COLO829 (cell line): ENCODE measurements around the gene MIGA2.
"Not testable (repeated sequence)": the region's sequence is repeated elsewhere in the genome, so short reads cannot be mapped to it uniquely, and the experiment has no call there.

Experiments used
- DNase-seq: peaks from one replicate; pipeline ENCODE4 v3.0.0; 2012; ENCODE audit warnings: low spot score

The MIGA2 gene

DNA sequence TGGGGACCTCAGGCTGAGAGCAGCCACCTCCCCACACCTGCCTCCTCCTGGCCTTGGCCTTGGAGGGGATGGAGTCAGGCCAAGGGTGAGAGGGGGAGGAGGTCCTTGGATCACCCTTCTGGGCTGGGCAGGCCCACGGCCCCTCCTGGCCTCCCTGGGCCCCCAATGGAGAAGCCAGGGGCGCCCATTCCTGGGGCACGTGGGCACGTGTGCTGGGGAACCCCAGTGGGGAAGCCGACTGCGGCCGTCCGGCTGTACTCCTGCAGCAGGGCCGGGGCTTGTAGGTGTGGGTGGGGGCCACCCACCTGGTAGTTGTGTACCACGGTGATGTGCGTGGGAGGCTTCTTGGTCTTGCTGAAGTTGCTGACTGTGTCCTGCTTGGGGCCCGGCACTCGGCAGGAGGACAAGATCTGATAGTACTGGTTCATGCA is 65.7 kb downstream of the MIGA2 start:
- DNase-seq, result no peak

DNA sequence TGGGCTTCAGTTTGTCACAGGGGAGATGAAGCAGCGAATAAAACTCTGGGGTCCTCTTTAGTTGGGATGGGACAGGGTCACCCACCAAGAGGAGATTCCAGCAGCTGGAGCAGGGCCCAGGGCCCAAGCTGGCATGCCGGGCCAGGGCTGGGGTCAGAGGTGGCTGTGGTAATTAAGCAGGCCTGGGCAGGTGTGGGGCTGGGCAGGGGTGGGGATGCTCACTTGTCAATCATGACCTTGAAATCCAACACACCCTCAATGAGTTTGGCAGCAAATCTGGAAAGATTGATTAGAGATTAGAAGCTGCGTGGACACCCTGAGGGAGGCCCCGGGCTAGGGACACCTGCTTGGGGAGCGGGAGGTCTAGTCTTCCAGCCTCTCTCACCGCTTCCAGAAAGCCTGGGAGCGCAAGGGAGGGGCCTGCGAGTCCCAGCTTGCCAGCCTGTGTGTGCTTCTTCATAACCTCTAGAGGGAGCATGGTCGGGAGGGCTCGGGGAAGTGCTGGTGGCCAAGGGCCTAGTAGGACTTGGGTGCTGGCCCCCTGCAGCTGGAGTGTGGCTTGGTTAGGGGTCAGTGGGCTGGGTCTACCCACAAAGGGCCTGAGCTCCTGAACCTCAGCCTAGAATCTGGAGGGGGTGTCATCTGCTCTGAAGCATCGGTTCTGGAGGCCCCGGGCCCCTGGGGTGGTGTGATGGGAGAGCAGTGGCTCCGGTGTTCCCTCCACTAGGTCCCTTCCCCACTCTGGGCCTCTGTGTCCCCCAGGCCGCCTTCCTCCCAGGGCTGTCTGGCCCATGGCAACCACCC is 66.6 kb downstream of the MIGA2 start:
- DNase-seq, result peak; percentile 57

DNA sequence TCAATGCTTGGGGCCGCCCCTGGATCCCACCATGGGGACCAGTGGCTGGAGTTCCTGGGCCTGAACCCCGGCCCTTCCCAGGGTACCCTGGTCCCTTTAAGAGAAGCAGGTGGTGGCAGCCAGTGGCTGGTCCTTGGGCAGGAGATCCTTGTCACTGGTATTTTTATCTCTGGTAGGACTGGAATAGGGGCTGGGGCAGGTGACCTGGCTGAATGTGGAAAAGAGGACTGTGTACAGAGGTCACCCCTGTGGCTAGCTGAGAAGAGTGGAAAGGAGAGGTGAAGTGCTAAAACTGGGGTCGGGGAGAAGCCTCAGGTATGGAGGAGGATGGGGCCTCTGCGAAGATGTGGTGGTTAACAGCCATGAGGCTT is 67.2 kb downstream of the MIGA2 start:
- no peak for DNase-seq

DNA sequence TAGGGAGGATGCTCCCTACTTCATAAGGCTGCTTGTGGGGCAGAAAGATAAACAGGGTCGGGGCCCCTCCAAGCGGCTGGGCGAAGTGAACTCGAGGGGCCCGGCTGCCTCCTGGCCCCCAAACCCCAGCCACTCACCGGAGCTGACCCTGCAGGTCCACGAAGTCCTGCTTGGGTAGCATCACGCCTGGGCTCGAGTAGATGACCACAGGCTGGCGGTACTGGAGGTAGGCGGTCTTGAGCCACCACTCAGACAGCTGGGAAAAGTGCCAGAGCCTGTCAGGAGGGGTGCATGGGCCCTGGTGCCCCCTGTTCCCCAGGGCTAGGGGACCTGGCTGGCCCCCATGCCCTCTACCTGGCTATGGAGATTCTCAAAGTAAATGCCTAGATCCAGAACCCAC is 67.6 kb downstream of the MIGA2 start:
- DNase-seq, result no peak

DNA sequence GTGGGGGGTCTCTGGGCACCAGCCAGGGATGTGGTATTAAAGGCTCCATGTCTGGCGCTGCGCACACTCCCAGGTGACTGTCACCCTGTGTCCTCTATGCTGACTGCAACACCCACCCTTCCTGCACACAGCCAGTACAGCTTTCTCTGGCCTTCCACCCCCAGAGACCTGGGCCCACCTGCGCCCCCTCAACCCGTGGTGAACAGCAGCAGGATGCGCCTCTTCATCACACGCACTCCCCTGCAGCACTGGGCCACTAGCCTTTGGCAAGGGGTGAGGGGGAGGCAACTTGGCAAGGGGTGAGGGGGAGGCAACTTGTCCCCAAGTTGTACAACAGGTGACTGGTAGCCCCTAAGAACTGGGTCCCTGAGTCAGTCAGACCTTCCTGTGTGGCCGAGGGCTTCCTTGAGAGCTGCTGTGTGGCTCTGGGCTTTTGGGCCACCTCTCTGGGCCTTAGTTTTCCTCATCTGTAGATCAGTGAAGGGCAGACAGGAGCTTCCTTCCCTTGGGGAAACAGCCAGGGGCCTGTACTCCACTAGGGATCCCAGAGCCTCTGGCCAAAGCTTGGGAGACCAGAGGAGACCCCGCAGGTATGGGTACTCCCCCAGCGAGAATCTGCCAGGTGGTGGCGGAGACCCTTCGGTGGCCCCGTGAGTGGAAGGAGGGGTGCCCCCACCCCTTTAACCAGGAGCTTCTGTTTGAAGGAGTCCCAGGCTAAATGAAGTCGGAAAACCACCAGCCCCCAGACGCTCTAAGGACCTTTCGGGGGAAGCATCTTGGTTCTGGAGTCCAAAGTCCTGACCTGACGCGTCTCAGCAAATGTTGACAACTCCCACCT is 69.7 kb downstream of the MIGA2 start:
- no peak for DNase-seq

DNA sequence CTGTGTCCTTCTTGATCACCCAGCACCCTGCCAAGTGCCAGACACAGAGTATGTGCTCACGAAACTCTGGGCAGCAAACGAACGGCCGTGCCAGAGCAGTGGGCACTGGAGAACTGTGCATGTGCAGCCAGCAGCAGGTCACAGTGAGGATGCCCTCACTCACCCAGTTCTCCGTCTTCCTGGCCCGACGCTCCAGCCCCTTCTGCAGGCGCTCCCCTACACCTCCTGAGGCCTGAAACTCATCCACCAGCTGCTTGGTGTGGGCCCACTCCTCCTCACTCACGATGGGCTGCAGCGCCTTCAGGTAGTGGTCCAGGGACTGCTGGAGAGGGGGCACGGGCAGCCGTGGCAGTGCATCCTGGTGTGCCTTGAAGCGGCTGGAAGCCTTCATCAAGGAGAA is 71.2 kb downstream of the MIGA2 start:
- no peak for DNase-seq

DNA sequence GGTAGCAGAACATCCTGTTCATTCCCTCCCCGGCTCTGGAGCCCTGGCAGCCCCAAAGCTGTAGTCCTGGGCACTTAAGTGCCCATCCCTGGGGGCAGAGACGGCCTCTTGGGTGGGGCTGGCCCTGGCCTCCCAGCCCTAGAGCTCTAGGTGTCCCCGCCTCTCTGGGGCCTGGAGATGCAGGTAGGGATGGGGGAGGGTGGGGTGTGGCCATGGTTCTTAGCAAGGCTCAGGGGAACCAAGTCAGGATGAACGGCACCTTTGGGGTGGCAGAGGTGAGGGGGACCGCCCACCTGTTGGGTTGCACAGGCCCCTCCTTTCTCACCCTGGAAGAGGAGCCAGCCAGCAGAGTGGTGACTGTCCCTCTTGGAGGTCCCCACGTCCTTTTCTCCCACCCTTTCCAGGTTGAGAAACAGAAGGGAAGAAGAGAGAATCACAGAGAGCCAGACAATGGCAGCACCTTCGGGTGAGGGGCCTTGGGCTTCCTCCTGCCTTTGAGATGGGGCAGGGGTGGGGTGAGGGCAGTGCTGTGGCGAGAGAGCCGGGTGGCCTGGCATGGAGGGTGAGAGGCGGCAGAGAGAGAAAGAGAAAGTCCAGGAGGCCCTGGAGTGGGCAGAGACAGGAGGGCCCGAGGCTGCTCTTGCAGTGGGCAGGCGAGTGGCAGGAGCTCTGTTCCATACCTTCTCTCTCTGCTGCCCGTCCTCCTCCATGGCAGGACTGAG is 71.8 kb downstream of the MIGA2 start:
- no peak for DNase-seq

DNA sequence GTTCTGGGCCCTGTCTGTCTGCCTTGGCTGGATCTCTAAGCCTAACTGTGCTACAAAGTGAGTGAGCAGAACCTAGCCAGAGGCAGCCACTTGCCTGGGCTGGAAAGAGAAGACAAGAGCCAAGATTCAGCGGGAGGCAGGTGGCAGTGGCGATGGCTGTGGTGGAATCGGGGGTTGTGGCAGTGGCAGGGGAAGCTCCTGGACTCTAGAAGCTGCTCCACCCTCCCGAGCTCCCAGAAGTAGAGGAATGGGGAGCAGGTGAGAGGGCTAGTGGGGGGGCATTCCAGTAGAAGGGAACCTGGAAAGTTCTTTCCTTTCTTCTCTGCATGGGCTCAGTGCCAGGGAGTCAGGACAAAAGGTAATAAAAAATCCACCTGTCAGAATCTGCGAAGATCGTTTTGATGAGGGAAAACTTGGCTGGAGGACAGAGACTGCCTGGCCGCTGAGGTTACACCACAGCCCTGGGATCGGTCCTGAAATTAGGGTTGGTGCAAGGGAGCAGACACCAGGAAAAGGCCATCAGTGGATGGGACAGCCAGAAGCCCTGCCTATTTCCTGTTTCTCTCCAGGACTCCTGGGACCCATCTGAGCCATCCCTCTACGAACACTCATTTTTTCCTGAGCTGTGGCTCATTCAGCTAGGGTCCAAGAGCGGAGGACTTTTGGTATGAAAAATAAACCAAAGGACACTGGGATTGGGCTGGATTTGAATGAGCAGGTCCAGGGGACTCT is 72.5 kb downstream of the MIGA2 start:
- DNase-seq, result no peak

DNA sequence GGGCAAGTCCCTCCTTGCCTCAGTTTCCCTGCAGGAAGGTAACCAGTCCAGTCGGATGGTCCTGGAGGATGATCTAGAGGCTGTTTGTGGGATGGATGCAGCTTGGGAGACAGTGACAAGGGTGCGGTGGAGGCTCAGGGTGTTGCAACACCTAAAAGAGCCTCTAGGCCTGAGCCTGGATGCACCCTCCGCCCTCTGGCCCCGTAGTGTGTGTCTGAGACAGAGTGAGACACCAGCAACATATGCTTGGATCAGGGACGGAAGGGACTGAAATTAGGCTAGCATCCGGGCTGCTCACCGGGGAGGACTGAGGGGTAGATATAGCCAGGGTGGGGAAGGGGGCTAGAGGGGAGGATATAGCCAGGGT is 73.1 kb downstream of the MIGA2 start:
- no peak for DNase-seq

DNA sequence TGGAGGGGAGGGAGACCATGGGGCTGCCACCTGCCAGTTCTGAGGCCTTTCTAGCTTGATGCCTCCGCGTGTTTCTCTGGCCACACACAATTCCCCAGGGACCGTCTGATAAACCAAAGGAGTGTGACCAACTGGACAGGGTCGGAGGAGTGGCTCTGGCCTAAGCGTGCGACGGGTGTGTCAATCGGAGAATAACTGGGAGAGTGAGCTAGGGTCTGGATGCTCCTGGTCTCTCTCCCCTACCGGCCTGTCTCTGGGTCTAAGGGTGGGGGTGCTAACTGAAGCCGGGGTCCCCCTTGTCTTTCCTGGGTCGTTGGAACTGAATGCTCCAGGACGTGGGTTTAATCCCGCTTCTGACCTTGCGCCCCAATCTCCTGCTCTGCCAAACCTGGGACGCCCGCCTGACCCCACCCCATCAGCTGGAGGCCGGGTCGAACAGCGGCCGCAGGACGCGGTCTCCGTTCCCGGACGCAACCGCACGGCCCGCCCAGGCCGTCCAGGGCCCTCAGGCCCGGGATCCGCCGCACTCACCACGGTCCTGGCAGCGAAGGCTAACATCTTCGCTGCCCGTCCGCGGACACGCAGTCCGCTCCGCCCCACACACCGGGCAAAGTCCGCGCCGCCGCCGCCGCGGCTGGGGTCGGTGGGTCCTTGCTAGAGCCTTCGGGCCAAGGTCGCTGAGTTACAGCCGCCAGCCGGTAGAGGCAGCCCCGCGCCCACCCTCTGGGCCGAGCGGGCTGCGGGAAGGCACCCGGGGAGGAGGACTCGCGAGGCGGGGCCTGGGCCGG is 73.7 kb downstream of the MIGA2 start:
- DNase-seq, result peak; percentile 54

DNA sequence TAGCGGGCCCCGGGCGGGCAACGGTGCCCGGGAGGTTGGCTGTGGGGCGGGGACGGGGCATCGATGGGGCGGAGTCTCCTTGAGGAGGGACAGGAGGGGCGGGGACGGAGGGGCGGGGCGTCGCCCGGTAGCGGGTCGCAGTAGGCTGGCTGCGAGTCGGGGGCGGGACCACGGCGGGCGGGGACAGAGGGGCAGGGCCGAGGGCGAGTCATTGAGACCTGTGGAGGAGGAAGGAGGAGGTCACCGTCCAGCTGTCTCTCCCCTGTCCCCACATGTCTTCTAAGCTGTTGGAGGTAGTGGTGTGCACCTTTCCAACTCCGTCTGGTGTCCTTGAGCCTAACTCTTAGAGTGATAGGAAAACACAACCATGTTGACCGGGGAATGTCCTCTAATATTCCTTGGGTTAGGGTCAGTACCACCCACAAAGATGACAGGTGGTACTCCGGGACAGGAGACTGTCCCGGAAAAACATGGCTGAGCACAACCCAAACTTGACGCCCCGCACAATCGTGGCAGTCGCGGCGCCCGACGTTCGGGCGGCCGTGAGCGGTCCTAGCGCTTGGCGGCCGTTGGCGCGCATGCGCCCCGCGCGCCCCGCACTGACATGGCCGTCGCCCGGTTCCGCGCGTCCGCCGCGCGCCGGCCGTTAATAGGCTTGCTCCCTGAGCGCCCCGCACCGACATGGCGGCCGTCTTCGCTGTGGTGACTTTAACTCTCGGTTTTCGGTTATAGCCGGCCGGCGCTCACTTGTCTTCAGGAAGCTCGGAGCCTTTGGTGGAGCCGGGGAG is 74.5 kb downstream of the MIGA2 start, which contains the start of the genes CRAT and PTPA:
Gene CRAT (minus strand): TSS at position 54 of the 788 bp plus-strand sequence. CDS start 284 bp downstream, outside the sequence.
Gene PTPA (plus strand): TSS at position 676 of the 788 bp plus-strand sequence. CDS start 186 bp downstream, outside the sequence.
- peak; percentile 100 for DNase-seq

DNA sequence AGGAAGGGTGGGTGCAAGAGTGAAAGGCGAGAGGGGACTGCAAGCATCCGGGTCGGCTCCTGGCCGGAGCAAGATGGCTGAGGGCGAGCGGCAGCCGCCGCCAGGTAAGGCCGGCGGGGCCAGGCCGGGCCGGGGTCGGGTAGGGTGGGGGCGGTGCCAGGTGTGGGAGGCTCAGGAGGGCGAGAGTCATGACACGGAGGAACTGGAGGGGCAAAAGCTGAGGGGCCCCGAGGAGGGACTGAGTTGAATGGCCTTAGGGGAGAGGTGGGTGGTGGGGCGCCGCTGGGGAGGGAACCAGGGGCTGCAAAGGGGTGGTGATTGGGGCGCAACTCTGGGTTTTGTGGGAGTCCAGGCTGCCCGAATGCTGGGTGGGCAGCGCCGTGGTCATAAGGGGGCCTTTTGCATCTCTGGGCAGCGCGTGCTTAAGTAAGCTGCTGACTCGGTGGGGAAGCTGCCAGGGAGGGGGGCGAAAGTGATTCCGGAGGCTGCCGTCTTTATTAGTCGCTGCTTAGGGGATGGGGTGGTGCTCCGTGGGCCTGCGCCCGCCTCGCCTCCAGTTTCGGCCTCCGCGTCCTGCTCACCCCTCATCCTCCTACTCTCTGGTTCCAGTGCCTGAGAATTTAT is 75.2 kb downstream of the MIGA2 start:
- no peak for DNase-seq

DNA sequence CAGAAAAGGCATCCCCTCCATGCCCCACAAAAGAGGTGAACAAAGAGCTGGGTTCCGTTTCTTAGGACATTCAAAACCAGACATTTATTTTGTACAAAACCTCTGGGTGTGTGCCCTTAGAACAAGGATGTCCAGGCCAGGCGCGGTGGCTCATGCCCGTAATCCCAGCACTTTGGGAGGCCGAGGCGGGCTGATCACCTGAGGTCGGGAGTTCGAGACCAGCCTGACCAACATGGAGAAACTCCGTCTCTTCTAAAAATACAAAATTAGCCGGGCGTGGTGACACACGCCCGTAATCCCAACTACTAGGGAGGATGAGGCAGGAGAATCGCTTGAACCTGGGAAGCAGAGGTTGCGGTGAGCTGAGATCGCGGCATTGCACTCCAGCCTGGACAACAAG is 76.1 kb downstream of the MIGA2 start:
- not testable (repeated sequence) for DNase-seq

DNA sequence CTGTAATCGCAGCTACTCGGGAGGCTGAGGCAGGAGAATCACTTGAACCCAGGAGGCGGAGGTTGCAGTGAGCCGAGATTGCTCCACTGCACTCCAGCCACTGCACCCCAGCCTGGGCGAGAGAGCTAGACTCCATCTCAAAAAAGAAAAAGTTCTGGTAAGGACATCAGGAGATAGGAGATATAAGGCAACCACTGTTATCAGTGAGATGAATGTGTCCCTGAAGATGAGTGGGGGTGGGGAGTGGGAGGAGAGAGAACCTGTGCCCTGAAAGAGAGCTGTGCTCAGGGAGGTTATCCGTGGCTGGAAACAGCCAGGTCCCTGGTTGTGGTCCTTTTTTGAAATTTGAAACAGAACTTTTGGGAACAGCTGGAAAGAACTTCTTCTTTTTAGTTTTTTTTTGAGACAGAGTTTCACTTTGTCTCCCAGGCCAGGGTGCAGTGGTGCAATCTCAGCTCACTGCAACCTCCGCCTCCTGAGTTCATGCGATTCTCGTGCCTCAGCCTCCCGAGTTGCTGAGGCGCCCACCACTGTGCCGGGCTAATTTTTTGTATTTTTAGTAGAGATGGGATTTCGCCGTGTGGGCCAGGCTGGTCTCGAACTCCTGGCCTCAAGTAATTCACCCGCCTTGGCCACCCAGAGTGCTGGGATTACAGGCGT is 77.3 kb downstream of the MIGA2 start:
- DNase-seq, result no peak

DNA sequence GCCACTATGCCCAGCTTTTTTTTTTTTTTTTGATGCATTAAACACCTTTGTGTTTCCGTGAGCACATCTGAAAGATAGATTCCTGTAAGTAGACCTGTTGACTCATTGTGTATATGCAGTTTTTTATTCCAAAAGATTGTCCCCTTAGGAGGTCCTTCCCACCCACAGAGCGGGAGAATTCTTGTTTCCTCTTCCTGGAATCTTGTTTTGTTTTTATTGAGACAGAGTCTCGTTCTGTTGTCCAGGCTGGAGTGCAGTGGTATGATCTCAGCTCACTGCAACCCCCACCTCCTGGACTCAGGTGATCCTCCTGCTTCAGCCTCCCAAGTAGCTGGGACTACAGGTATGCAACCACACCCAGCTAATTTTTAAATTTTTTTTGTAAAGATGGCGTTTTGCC is 82.4 kb downstream of the MIGA2 start:
- no peak for DNase-seq

DNA sequence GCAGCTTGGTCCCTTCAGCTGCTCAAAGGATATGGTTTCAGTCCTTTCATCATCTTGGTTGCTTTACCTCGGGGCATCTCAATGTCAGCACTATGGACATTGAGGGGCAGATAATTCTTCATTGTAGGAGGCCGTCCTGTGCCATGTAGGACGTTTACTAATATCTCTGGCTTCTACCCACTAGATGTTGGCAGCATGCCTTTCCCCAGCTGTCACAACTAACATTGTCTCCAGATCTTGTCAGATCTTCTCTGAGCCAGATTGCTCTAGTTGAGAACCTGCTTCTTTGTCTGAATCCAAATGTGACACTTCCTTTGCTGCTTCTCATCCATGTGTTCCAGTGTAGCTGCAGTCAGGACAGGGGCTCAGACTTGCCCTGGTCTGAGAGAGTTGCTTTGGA is 85.1 kb downstream of the MIGA2 start:
- no peak for DNase-seq
